ENCODE results near the gene SOX5.

DNA sequence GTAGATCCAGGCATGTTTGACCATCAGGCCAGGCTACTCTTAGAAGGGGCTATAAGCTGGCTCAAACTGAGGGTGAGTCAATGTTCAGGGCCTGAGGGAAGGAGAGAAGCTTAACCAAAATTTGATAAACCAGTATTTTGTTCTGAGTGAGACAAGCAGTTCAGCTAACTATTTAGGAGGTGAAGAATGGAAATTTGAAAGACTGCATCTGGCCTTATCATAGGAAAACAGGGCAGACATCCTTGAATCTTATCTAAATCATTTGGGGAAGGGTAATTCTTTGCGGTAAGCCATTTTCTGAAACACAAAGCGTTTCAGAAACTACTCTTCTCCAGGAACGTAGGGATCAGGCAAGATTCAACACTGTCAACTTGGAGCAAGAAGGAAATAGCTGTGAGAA is 447.2 kb downstream of the SOX5 start:
- TF ChIP-seq POLR2A (IDR thresholded peaks at IDR 0.05): no peak
- TF ChIP-seq, protein P1, sequence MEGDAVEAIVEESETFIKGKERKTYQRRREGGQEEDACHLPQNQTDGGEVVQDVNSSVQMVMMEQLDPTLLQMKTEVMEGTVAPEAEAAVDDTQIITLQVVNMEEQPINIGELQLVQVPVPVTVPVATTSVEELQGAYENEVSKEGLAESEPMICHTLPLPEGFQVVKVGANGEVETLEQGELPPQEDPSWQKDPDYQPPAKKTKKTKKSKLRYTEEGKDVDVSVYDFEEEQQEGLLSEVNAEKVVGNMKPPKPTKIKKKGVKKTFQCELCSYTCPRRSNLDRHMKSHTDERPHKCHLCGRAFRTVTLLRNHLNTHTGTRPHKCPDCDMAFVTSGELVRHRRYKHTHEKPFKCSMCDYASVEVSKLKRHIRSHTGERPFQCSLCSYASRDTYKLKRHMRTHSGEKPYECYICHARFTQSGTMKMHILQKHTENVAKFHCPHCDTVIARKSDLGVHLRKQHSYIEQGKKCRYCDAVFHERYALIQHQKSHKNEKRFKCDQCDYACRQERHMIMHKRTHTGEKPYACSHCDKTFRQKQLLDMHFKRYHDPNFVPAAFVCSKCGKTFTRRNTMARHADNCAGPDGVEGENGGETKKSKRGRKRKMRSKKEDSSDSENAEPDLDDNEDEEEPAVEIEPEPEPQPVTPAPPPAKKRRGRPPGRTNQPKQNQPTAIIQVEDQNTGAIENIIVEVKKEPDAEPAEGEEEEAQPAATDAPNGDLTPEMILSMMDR (IDR thresholded peaks at IDR 0.05): no peak

Data from vagina (tissue), 2 donors.